ENCODE data around the gene LYPD1. TPM values are rescaled to one million over a fixed set of nuclear protein-coding genes. Genes with fewer than 3 reads are reported as not detected.

LYPD1 gene
- total and polyA plus RNA-seq, 2 of the 4 experiments (the other 2 are of a cell fraction), result 66.1 to 87.6 TPM

- peaks cover 0 to 16% of the 10 kb centered on the region in 2 experiments; a peak in 2 of 4 replicates for H3K79me1 ChIP-seq (ENCODE audit: low read depth in 1 of 2, low read length in 2 of 2)
- H2BK5ac ChIP-seq (ENCODE audit: low read depth, low read length, poor library complexity, severe bottlenecking), result peak overlapping the region; percentile 82
- H3K18ac ChIP-seq (ENCODE audit: low read depth, low read length), result peak overlapping the region; percentile 98
- DNase-seq (no peak), ATAC-seq (ENCODE audit: low read depth) (no peak)
- no peaks in the 10 kb centered on the region for H3K27me3 ChIP-seq (ENCODE audit: control insufficient read depth, insufficient read depth, low read length)
- in situ Hi-C loops (cut with MboI; ENCODE audit: low sequenced_read_pairs) (no loop called here), intact Hi-C loops (cut with micrococcal nuclease) (no loop called here), dilution Hi-C loops (cut with HindIII; ENCODE audit: low sequenced_read_pairs, unreplicated experiment) (no loop called here)
- peaks cover 16% of the 10 kb centered on the region for H3K4me1 ChIP-seq (ENCODE audit: control insufficient read depth, insufficient read depth, low read length)
- no peaks in the 10 kb centered on the region for H4K20me1 ChIP-seq (ENCODE audit: insufficient read depth, low read length)
- BruUV-seq (replicated peaks), result no TSS peak
- H2AK9ac ChIP-seq (replicated peaks; ENCODE audit: low read depth, low read length, poor library complexity), result no peak overlapping the region
- WGBS, 2 experiments (ENCODE audit: extremely low coverage in 2 of 2, insufficient read length in 1 of 2), result 100% methylated on average over 1 of the region's 4 CpGs; no CpG with 5 or more reads in 1 of the 2 experiments
- peak overlapping the region; percentile 94 for H3K27ac ChIP-seq (ENCODE audit: insufficient read depth, low read length)
- H2AK5ac ChIP-seq (ENCODE audit: low read depth, low read length), result peak overlapping the region; percentile 91
- H2BK20ac ChIP-seq (ENCODE audit: low read depth, low read length), result peak overlapping the region; percentile 90
- H3K56ac ChIP-seq (ENCODE audit: extremely low read depth, insufficient read depth, low read length), result no peak overlapping the region
- no peak overlapping the region for H2AFZ ChIP-seq (replicated peaks; ENCODE audit: low read length, poor library complexity)
- H4K91ac ChIP-seq (ENCODE audit: insufficient read depth, low read depth, low read length), result peak overlapping the region; percentile 65
- H4K8ac ChIP-seq (ENCODE audit: low read depth in 2 of 2, low read length in 2 of 2), result peak overlapping the region; percentile 36 to 75; a peak in 3 of 4 replicates
- no peaks in the 10 kb centered on the region for H3K9me3 ChIP-seq (ENCODE audit: control insufficient read depth, insufficient read depth, low read length)
- POLR2A ChIA-PET (ENCODE audit: unreplicated experiment), result no interaction called here
- peak overlapping the region; percentile 48; the same call in 2 of the 3 replicates for H2BK15ac ChIP-seq (ENCODE audit: low read depth, low read length)
- peak overlapping the region; percentile 94 for H3K4ac ChIP-seq (ENCODE audit: low read depth, low read length)
- TF ChIP-seq BHLHE40 (IDR thresholded peaks at IDR 0.05; ENCODE audit: low read depth, low read length), result no peak
- TF ChIP-seq MAZ (IDR thresholded peaks at IDR 0.05; ENCODE audit: borderline replicate concordance, low read depth, low read length), result no peak
- TF ChIP-seq CTCF (conservative IDR thresholded peaks at IDR 0.05; ENCODE audit: low read depth, low read length), result no peak
- H3K4me2 ChIP-seq (ENCODE audit: low read depth, low read length), result no peak overlapping the region
- H3K9me1 ChIP-seq (ENCODE audit: insufficient read depth, low read length), result peaks cover 8% of the 10 kb centered on the region
- no peak overlapping the region for H3K9ac ChIP-seq (ENCODE audit: low read depth, low read length)
- CTCF ChIA-PET, result no interaction called here
- H2BK120ac ChIP-seq (ENCODE audit: low read depth, low read length), result peak overlapping the region; percentile 89
- H3K23ac ChIP-seq (ENCODE audit: low read depth, low read length), result peak overlapping the region; percentile 33; the same call in 1 of the 2 replicates
- peak overlapping the region; percentile 87; the same call in 1 of the 2 replicates for H4K5ac ChIP-seq (ENCODE audit: low read depth, low read length)
- peaks cover 3% of the 10 kb centered on the region; the same call in 1 of the 2 replicates for H3K36me3 ChIP-seq (ENCODE audit: control insufficient read depth, insufficient read depth, low read length)
- H3K4me3 ChIP-seq (ENCODE audit: insufficient read depth, low read depth, low read length), result no peak overlapping the region
- H3K14ac ChIP-seq (replicated peaks; ENCODE audit: low read depth, low read length), result peak overlapping the region; percentile 87
Observed at GRCh38 chr2:132691556-132691955, 21.6 kb upstream of the LYPD1 start.

Measured in IMR-90 (cell line).